ENCODE results near the gene SHISAL1.
"Not testable (repeated sequence)": the region's sequence is repeated elsewhere in the genome, so short reads cannot be mapped to it uniquely, and the experiment has no call there.

The SHISAL1 gene

GRCh38 chr22:44325718-44326490 is 13.2 kb upstream of the SHISAL1 start:
- DNase-seq = peak; percentile 40

- DNase-seq = not testable (repeated sequence)
Measured at GRCh38 chr22:44323140-44323790, 10.5 kb upstream of the SHISAL1 start.

- DNase-seq = no peak
Measured at GRCh38 chr22:44319685-44320084, 6.9 kb upstream of the SHISAL1 start.

GRCh38 chr22:44318751-44319150 is 6.0 kb upstream of the SHISAL1 start:
- DNase-seq = no peak

- no peak for DNase-seq
Measured at GRCh38 chr22:44317886-44318637, 5.3 kb upstream of the SHISAL1 start.

DNA sequence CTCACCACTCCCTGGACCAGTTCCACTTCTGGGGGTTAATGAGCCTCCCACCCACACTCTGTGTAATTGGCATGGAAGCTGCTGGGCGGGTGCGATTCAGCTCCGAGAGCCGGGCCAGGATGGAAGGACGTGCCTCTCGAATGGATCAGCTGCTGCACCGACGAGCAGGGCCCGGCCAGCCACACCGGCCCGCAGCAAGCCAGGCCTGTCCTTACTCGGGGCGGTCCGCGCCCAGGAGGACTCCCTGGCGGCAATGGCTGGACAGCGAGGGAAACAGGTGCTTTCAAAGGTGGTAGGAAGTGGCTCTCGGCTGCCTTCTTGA is 4.3 kb upstream of the SHISAL1 start:
- no peak for DNase-seq

DNA sequence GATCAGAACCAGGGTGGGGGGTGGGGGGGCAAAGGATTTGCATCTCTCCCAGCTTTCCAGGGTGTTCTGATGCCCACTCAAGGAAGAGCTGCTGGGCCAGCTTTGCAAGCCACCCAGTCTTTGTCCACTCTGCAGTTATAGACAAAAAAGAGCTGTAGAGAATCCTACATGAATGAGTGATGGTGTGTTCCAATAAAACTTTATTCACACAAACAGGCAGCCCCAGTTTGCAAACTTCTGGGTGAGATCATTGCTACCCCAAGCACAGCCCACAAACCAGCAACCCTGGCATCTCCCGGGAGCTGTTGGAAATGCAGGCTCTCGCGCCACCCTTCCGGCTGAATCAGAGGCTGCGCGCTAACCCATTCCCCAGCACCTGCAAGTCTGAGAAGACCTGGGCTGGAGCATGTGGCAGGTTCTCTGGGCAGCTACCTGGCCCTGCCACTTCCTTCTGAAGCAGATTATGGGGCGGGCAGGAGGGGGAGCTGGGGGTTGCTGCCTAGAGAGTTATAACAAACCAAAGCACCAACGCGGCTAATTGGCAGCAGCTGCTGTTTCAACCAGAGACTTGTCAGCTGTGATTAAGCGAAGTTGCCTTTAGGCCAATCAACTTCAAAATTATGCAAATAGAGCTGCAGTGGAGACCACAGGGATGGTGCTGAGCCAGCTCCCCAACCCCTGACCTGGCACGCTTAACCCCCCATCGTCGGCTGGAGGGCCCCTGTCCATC is 3.8 kb upstream of the SHISAL1 start:
- DNase-seq = peak; percentile 23

DNA sequence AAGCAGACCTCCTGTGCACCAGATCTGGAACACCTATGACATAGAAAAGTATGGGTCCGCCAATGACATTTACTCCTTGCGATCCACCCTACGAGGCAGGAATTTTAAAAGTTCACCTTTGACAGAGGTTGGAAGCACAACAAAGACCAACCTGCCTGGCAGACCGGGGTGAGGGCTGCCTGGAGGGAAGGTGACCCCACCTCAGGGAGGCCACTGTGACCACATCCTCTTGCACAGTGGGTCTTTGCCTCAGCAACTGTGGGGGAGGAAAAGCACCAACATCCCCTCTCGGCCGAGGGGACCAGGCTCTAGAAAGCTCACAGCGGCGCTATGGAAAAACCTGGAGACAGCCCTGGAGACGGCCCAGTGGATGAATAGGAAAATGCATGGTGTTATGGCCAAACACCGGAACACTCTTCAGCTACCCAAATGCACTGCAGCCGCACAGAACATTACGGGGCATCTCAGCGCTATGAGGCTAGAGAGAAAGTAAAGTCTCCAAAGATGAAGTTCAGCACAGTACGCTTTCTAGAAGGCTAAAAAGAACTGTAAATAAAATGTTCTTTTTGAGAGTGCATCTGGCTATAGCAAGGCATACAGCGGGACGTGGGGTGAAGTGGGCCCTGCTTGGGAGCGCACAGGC is 1.8 kb upstream of the SHISAL1 start:
- no peak for DNase-seq

DNA sequence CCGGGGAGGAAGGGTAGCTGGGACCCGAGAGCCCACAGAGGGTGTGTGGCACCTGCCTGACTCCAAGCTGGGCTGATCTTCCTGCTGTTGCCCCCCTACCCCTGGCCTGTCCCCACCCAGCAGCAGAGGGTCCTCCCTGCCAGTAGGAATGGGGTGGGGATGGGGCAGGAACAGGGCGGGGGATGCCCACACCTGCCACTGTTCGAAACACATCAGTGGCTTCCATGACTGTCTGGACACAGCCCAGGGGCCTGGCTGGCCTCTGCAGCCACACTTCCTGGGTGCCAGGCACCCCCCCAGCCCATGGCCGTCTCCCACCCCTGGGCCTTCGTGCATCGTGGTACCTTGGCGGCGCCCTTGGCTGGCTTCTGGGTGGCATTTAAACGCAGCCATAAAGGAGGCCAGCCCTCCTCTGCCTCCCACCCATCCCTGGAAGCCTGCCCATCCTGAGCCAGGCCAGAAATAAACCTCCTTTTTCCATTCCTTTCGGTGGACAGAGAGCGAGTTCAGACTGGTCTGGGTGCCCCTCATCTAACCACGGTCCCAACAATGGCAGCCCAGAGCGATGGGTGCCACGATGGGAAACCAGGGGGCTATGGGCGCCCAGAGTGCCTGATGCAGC is 745 bp upstream of the SHISAL1 start:
- no peak for DNase-seq

- DNase-seq = peak; percentile 75
Measured at GRCh38 chr22:44311855-44312170, 938 bp downstream of the SHISAL1 start.

DNA sequence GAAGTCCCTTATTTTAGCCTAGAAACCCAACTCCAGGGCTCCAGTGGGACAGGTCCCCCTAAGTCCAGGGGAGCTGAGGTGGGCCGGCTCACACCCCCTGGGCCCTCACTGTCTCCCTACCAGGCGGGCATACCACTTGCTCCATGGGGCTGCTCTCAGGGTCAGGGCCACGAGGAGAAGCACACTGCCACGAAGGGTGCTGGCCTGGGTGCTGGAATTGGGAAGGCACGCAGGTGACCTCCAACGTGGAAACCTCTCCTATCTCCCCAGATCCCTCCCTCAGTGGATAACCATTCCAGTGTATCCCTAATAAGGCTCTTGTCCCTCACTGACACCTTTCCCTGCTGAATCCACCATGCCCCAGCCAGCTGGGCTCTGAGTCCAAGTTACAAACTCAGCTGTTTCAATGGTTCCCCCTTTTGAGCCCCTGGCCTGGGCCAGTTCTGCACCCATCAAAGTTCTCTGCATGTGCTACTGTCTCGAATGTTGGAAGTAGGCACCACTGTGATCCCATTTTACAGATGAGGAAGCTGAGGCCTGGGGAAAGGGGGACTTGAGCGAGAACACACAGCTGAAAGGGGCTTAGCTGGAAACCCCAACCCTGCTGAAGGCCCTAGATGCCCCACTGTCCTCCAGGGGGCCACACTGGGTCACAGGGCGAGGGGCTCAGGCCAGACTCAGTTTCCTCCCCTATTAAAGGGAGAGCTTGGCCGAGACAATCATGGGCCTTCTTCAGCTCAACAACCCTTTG is 1.5 kb downstream of the SHISAL1 start:
- DNase-seq = no peak

DNA sequence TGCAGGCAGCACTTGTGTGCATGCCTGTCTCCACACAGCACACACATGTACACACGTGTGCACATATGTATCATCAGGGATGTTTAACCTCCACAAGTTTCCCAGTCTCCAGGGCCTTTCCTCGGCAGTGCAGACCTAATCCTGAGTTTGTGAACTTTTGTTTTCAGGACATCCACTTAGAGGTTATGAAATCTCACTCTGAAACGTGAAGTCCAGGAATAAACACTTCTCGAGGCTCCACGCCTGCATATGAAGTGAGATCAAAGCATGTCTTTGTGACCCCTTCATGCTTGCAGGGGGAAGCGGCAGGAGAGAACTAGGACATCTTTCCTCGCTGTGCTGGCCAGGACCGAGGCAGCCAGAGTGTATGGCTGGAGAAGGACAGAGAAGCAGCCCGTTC is 3.1 kb downstream of the SHISAL1 start:
- DNase-seq = no peak

DNA sequence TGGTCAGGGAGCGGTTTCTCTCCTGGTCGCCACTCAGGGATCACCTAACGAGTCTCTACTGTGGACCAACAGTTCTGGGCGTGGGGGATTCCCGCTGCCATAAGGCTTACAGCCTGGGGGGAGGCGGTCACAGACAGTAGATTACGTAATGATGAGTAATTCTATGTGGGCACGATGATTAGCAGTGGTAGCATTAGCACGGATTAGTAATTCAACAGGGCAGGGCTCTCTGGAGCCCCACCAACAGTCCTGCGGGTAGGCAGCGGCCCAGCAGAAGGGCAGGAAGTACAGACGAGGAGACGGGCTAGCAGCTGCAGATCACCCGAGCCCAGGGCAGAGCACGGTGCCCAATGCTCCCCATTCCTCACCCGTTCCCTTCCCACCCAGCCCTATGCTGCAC is 3.6 kb downstream of the SHISAL1 start:
- peak; percentile 96 for DNase-seq

GRCh38 chr22:44307509-44308169 is 5.1 kb downstream of the SHISAL1 start:
- DNase-seq = no peak

DNA sequence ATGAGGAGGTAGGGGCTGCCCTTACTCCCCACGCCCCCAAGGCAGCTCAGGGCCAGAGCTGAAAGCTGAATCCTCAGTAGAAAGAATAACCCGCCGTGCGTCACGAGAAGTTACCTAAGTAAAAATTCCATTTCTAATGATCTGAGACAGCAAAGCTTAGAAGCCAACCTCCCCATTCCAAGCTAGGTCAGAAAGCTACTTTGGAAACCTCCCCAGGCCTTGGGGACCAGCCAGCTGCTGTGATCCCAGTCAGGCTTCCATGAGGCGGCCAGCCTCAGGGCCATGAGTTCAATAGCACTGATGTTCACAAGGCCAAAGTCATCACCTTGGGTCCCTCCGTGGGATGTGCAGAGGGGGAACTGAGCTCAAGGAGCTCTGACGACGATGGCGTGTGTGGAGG is 6.9 kb downstream of the SHISAL1 start:
- DNase-seq = peak; percentile 34

- no peak for DNase-seq
Measured at GRCh38 chr22:44305455-44305854, 7.3 kb downstream of the SHISAL1 start.

DNA sequence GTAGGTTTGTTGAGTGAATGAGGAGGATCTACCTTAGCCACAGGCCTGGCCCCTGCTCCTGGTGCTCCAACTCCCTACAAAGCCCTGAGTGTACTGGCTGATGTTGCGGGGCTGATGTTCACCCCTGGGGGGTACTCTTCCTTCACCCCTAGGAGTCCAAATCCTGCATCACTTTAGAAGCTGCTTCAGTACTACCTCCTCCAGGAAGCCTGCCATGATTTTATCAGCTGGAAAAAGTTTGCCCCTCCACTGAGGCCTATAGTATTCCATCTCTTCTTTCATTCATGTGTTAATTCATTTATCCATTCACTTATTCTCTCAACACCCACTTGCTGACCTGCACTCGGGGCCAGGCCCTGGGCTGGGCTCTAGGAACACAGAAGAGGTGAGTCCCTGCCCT is 7.8 kb downstream of the SHISAL1 start:
- no peak for DNase-seq

DNA sequence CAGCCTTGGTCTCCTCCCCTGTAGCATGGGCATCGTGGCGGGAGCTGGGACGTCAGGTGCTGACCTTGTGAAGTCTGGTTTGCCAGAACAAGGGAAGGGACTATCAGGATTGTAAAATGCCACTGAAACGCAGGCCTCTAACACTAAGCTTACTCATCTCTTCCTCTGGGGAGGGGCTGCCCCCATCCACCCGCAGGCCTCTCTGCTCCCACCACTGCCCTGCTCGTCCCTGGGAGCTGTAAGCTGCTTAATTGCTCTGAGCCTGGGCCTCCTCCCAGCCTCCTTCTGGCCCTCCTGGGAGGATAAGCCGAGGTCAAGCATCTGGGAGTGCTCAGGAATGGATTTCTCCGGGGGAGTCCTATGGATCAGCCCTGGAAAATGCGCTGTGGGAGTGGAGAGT is 8.4 kb downstream of the SHISAL1 start:
- DNase-seq = peak; percentile 56

DNA sequence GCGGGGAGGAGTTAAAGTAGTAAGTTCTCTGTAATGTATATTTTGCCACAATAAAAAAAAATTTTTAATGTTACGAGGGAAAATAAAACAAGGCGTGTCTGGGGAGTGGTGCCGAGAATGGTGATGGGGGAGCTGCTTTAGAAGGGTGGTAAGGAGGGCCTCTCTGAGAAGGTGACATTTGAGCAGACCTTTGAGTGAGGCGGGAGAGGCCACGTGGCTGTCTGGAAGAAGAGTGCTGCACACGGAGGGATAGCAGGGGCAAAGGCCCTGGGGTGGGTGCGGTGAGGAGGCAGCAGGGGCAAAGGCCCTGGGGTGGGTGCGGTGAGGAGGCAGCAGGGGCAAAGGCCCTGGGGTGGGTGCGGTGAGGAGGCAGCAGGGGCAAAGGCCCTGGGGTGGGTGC is 10.4 kb downstream of the SHISAL1 start:
- DNase-seq = not testable (repeated sequence)

DNA sequence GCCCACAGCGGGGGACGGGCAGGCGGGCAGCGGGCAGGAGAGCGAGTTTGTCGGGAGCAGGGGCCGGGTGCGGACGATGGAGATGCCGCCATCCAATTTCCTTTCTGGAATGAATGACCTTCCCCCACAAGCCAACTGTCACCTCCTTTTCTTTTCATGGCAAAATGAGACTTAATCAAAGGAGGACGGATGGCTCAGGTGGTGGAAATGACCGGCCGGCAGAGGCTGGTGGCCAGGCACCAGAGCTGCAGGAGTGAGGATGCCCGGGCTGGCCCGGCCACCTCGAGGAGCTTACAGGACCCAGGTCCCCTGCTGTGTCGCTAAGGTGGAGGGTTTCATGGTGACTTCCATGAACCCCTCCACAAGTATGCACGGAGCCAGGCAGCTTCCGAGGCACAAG is 11.7 kb downstream of the SHISAL1 start:
- DNase-seq = no peak

- no peak for DNase-seq
Measured at GRCh38 chr22:44299124-44299523, 13.6 kb downstream of the SHISAL1 start.
